Measurements from ENCODE around the gene HSDL2. TPM values are rescaled to one million over a fixed set of nuclear protein-coding genes. Genes with fewer than 3 reads are reported as not detected.

HSDL2 gene
- total RNA-seq, 1 donor from 2014 or later: 55.3 TPM

- no peak overlapping the region for H3K4me3 ChIP-seq
- TF ChIP-seq CTCF (IDR thresholded peaks at IDR 0.05): no peak
- ATAC-seq: peak; percentile 29 to 65
Measured at GRCh38 chr9:112496074-112496722, 116.3 kb downstream of the HSDL2 start.

GRCh38 chr9:112500842-112501241 is 120.9 kb downstream of the HSDL2 start:
- Histone ChIP-seq H3K27me3 (ENCODE audit: low read depth) (no peaks in the 10 kb centered on the region), H3K9me3 (no peaks in the 10 kb centered on the region), H3K4me1 (peaks cover 15% of the 10 kb centered on the region), H3K4me3 (no peak overlapping the region), H3K27ac (no peak overlapping the region), H3K36me3 (no peaks in the 10 kb centered on the region)
- intact Hi-C loops (cut with DNase I): no loop called here
- TF ChIP-seq CTCF (IDR thresholded peaks at IDR 0.05): no peak
- no peak for DNase-seq
- no peak for ATAC-seq

More at GRCh38 chr9:112496074-112496722, 116.3 kb downstream of the HSDL2 start:
- H3K27ac ChIP-seq: peak overlapping the region; percentile 26
- H3K36me3 ChIP-seq: no peaks in the 10 kb centered on the region
- peaks cover 27% of the 10 kb centered on the region for H3K9me3 ChIP-seq
- no peaks in the 10 kb centered on the region for H3K27me3 ChIP-seq (ENCODE audit: low read depth)
- peaks cover 12% of the 10 kb centered on the region for H3K4me1 ChIP-seq
- DNase-seq: no peak
- intact Hi-C loops (cut with DNase I): no loop called here

- intact Hi-C loops (cut with DNase I): no loop called here
- no peak for DNase-seq
- Histone ChIP-seq H3K36me3 (no peaks in the 10 kb centered on the region), H3K27ac (no peak overlapping the region), H3K27me3 (ENCODE audit: low read depth) (no peaks in the 10 kb centered on the region), H3K9me3 (no peaks in the 10 kb centered on the region), H3K4me1 (peaks cover 11% of the 10 kb centered on the region), H3K4me3 (no peak overlapping the region)
- no peak for TF ChIP-seq CTCF (IDR thresholded peaks at IDR 0.05)
- no peak for ATAC-seq
Measured at GRCh38 chr9:112501287-112501686, 121.4 kb downstream of the HSDL2 start.

- DNase-seq: no peak
- no peak overlapping the region for H3K27ac ChIP-seq
- TF ChIP-seq CTCF (IDR thresholded peaks at IDR 0.05): no peak
- H3K36me3 ChIP-seq: no peaks in the 10 kb centered on the region
- H3K4me3 ChIP-seq: no peak overlapping the region
- H3K4me1 ChIP-seq: peaks cover 6% of the 10 kb centered on the region
- no peaks in the 10 kb centered on the region for H3K27me3 ChIP-seq (ENCODE audit: low read depth)
- no peaks in the 10 kb centered on the region for H3K9me3 ChIP-seq
- intact Hi-C loops (cut with DNase I): no loop called here
- no peak for ATAC-seq
Measured at GRCh38 chr9:112502175-112502946, 122.5 kb downstream of the HSDL2 start.

GRCh38 chr9:112503170-112503569 is 123.3 kb downstream of the HSDL2 start:
- TF ChIP-seq CTCF (IDR thresholded peaks at IDR 0.05): no peak
- H3K36me3 ChIP-seq: no peaks in the 10 kb centered on the region
- DNase-seq: peak; percentile 71
- intact Hi-C loops (cut with DNase I): no loop called here
- H3K4me1 ChIP-seq: peaks cover 6% of the 10 kb centered on the region
- H3K27ac ChIP-seq: no peak overlapping the region
- ATAC-seq: peak; percentile 74 to 84
- H3K27me3 ChIP-seq (ENCODE audit: low read depth): no peaks in the 10 kb centered on the region
- no peak overlapping the region for H3K4me3 ChIP-seq
- H3K9me3 ChIP-seq: no peaks in the 10 kb centered on the region
